Hindlimb muscle (tissue), 1 donor: ENCODE data around the gene SLX4IP. TPM values are rescaled to one million over a fixed set of nuclear protein-coding genes. Genes with fewer than 3 reads are reported as not detected.

Source experiments
- DNase-seq: peaks from one replicate; pipeline ENCODE4 v3.0.0-alpha.2; 2013
- polyA plus RNA-seq: library from polyadenylated mRNA; unstranded; fragments of 120-200 nt; gene quantifications from one replicate; pipeline ENCODE4 v1.2.1, GENCODE V29; 2013; ENCODE audit not compliant: insufficient read length

Gene SLX4IP
- polyA plus RNA-seq, 1 donor: 4.9 TPM

DNA sequence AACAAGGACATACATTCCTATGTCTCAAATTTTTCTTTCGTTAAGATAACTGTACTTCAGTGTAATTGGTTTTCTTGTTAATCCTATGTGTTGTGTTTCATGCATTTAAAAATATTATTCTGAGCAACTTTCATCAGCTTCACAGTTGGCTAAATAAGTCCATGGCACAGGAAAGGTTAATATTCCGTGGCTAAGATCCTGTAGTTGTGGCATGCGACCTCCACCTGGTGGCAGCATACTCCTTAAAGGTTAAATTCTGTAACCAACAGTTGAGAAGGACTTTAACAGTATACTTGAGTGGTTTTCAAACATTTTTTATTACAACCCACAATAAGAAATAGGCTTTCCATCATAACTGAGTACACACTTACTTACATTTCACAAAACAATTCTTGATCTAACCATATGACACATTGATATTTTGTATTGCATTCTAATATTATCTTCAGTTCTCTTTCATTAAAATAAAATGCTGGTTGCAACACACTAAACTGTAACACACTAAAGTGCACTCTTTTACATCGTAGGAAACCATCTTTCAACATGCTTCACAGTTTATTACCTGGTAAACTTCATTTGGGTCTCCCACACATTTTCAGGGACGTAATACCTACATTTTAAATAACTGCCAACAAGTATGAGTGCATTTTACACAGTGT, 118.3 kb downstream of the SLX4IP start:
- peak; percentile 62 for DNase-seq

DNA sequence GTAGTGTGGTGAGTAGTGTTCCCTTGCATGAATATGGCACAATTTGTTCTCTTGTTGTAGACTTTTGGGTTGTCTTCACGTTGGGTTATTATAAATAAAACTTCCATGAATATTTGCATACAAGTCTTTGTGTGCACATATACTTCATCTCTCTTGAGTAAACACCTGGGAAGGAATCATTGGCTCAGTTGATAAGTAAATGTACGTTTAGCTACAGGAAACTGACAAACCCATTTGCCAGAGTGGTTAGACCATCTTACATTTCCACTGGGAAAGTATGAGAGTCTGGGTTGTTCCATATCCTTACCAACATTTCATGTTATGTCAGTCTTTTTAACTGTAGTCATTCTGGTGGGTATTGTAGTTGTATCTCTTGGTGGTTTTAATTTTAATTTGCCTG, 119.2 kb downstream of the SLX4IP start:
- no peak for DNase-seq

DNA sequence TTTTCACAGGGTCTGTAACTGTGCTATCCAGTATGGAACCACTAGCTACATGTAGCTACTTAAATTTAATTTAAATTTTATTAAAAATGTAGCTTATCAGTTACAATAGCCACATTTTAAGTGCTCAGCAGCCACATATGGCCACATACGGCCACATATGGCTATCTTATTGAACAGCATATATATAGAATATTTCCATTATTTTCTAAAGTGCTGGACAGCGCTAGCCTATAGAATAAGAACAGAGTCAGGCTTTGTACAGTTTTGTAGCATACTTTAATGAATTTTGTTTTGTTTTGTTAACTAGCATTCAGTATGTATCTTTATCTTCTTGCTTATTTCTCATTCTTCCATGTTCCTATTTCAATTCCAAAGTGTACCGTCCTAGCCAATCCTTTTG, 120.3 kb downstream of the SLX4IP start:
- DNase-seq: no peak

DNA sequence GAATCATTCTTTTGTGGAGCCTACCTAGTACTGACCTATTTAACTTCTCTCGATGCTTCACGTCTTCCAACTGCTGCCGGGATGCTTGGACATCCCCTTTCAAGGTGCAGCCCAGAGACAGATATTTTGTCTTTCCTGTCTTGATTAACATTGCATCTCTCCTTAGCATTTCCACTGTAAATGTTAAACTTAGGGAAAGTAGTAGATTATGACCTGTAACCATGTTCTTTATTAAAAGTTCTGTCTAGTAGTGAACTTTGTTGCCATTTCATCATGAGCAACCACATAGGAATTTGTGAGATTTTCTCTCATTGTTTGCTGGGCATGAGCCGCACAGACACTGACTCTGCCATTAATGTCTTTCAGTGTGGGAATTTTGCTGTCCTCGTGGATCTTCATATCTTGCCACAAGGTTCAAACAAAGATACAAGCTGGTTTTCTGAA, 120.8 kb downstream of the SLX4IP start:
- DNase-seq: no peak

DNA sequence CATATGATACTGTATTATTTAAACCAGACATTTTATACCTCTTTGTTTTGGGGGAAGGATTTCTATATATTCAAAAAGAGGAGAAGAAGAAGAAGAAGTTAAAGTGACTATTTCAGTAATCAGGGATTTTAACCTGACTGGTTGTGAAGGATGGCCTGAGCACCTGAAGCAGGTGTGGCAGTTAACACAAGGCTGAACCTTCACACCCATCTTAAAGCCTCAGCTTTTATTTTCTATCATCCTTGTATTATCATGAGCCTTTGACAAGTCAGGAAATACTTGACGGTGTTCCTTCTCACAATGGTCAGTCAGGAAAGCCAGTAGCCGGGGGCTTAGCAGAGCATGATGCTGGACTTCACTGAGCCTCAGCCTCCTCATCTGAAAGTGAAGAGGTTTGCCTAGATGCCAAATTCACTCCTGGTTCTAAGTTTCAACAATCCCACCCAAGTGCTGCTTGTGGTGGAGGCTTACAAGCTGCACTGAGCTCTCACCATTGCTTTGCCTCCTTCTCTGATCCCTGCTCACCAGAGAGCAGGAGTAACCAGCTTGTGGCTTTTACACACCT, 121.5 kb downstream of the SLX4IP start:
- DNase-seq: no peak

DNA sequence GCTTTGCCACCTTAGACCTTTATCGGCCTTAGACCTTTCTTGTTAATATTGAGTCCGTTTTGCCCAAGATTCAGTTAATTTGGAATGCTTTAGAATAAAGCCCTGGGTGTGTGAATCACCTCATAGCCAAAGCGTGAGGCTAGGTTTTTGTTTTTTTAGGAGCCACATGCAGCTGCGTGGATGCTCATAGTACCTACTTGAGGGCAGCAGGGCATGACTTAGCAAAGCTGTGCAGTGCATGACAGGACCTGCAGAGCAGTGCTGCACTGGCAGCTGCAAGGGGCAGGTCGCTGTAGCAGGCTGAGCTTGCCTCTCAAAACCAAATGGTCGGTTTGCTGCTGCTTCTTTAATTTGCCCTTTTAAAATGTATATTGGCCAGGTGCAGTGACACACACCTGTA, 122.6 kb downstream of the SLX4IP start:
- no peak for DNase-seq

DNA sequence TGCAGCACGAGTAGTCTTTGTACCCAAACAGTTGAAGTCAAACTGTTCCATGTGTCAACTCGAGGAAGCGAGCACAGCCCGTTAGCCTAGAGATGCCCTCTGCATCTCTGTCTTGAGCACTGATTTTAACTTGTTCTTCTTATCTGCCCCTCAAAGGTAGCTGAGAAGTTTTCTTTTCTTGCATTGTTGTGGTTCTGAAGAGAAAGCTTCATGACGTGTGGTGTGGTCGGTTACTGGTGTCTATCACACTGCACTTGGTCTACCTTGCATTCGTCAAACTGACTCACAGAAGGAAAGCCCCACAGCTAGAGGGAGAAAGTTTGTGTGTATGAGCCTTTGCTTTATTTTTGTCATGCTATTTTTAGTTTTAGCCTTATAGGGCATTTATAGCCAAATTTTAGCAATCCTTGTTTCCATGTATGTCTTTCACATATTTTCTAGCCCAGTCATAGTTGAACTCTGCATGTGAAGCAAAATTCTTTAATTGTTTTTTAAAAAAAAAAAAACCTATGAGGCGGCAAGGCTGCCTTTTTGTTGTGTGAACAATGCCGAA, 123.6 kb downstream of the SLX4IP start:
- DNase-seq: no peak

DNA sequence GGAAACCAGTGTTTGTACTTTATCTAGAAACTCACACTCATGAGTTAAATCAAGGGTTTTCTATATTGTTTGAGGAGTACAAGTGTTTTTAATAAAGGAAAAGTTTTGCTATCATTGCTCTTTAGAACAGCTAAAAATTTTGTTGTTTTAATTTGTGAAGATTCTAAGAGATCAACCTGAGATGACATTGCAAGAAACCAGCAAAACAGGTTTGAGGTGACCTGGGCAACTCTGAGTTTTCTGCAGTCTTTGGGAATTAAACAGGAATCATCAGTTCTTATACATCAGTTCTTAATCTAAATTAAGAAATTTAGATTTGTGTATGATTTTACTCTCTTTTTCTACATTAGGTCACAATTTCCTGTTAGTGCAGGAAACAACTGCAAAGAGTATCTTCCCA, 124.2 kb downstream of the SLX4IP start:
- no peak for DNase-seq

DNA sequence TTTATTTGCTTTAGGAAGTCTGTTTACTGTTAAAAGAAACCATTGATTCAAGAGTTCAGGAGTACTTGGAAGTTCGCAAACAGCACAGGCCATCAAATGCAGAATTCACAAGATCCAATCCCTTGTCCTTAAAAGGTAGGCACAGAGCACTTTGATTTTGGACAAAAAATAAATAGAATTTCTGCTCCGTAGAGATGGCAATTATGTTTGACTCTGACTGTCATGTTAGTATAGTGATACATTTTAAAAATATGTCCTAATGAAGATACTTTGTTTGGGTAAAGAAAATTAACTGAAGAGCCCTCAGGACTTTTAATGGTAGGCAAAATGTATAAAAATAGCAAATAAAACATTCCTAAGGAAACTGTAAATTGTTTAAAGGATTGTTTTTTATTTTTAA, 125.6 kb downstream of the SLX4IP start:
- DNase-seq: no peak

DNA sequence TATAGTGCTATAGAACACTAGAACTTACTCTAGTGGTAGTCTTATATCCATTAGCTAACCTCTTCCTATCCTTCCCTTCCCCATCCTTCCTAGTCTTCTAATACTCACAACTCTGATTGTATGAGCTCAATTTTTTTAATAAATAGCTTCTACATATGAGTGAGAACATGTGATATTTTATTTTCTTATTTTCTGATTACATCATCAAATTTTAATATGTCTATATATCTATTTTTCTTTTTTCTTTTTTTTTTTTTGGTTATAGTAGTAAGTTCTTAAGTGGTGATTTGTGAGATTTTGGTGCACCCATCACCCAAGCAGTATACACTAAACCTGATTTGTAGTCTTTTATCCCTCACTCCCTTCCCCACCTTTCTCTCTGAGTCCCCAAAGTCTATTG, 126.2 kb downstream of the SLX4IP start:
- DNase-seq: no peak

DNA sequence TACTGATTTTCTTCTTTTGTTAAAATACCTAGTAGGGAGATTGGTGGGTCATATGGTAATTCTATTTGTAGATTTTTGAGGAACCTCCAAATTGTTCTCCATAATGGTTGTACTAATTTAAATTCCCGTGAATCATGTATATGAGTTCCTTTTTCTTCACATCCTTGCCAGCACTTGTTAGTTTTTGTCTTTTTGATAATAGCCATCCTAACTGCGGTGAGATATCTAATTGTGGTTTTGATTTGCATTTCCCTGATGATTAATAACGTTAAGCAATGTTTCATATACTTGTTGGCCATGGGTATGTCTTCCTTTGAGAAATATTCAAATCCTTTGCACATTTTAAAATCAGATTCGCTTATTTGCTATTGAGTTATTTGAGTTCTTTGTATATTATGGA, 127.8 kb downstream of the SLX4IP start:
- DNase-seq: no peak

DNA sequence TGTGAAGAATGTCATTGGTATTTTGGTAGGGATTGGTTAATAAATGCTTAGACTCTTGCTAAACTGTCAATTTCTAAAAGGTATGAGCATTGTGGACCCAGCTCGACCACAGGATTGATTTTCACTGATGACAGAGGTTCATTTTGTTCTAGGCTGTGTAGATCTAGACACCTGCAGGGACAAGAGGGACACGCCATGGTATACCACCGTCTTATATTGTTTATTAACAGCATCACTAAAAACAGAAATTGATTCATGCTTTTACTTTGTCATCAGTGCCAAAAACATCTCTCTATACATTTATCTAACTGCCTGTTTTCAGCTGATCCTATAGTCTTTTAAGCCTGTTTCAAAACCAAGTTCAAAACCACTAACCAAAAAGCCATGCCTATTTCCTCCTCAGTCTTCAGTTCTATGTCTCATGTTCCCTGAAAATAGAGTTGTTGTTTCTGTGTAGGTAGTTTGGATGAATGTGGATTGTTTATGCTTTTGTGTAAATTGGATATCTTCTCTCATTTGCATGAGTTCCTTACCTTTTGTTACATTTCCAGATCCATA, 128.9 kb downstream of the SLX4IP start:
- DNase-seq: no peak

DNA sequence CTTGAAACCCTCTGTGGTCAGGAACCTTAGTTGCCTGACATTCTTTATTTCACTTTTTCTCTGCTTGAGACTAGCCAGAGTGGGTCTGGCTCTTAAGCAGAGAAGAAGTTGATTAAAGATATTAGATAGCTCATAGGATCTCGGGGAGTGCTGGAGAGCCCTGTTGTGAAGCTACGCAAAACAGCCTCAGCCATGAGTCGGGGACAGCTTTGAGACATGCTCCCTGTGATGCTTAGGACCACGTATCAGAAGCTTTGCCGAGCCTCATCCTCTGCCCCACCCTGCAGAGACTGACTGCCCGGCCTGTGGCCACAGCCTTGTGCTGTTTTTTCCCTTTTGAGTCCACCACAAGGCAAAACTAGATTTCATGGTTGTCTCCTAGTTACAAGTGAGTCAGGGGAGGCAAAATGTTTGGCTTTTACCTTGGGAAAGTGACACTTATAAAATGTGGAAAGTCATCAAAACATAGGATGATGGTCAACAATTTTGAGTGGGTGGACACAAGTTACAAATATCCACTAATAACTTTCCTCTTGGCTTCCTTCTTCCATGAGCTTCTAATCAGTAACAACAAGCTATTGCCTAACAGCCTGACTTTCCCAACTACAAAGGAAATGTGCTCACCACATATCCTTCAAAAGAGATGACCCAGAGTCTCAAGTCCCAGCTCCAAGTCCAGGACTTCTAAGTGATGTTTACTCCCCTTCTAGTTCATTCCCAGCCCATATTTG, 130.3 kb downstream of the SLX4IP start:
- no peak for DNase-seq

DNA sequence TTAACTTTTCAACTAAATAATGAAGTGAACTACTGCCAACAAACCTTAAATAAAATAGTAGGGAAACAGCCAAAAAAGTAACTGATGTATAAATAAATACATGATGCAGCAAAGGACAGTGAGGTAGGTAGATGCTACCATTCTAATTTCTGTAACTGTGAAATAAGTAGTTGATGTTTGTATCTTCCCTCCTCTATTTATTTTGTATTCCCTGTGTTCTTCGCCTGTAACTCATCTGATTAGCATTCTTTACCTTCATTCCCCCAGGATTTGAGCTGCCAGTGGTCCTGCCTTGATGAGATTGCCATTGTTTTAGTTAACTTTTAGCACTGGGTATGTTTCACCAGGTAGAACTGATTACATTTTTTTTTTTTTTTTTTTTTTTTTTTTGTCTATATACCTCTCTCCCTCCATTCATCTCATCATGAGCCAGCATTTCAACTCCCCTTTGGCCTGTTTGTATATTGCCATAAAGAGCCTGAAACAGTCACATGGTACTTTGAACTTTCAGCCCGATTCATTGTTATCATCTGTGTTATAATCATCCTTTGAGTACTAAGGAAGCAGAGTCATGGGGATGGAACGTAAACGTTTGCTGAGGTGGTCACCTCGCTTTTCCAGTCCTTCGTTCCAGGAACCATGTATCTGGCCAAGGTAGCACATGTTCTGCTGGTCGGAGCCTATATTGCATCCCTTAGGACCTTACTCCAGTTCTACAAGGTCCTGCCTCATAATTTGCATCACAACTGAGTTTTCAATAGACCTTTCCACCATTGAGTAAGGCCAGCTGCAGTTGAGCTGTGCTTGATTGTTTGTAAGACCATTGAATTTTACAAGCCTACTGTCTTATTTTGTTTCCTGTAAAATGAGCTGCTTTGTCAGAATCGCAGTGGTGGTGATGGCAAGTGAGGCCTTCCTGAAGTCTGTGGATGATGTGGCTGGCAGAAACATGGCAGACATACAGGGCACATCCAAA, 131.1 kb downstream of the SLX4IP start:
- DNase-seq: no peak

DNA sequence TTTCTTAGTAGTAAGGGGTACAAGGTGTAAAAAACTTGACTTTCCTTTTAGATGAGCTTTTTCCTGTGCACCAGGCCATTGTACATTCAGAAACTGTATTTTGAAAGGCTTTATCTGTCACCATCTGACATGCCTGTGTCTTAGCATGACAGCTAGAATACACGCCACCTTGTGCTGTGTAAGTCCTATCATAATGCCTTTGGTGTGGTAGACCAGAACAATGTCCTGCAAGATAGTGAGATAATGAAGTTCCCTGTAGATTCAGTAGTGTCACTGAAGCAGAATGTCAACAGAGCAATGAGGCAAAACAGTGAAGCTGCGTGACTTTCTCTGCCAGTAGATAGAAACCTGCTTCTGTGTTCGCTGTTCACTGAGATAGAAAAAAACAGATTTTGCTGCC, 132.9 kb downstream of the SLX4IP start:
- DNase-seq: no peak

DNA sequence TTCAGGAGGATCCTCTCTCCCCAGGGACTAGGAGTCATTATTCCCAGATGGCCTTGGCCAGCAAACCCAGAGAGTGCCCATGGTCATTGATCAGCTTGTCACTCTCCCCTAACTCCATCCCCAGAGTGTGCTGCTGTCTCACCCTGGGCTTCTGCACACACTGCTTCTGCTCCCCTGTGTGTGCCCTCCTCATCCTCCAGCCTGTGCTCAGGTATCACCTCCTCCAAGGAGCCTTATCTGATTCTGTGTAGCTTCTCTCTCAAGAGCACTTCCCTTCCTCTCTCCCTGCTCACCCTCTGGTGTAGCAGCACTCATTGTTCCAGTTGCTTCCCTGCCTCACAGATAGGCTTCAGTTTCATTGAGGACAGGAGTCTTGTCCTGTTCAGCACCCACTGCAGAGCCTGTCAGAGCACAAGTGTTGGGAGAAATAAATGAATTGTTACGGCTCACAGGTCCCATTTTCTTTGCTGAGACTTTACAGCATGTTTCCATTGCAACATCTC, 136.3 kb downstream of the SLX4IP start:
- no peak for DNase-seq

DNA sequence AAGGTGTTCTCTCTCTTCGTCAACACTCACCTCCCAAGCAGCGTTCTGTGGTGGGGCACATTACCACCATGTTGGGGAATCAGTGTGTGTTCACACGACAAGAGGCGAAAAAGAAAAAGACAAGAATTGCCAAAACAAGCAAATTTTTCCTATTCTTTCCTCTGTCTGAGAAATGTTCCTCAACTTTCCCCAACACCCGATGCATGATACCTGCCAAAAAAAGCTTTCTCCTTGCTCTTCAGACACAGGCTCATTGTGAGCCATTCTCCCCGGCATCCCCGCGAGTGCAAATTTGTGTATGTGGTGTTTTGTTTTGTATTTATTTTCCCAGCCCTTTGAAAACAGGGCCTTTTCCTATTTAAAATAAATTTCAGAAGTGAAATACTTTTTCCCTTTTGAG, 137.7 kb downstream of the SLX4IP start:
- no peak for DNase-seq

DNA sequence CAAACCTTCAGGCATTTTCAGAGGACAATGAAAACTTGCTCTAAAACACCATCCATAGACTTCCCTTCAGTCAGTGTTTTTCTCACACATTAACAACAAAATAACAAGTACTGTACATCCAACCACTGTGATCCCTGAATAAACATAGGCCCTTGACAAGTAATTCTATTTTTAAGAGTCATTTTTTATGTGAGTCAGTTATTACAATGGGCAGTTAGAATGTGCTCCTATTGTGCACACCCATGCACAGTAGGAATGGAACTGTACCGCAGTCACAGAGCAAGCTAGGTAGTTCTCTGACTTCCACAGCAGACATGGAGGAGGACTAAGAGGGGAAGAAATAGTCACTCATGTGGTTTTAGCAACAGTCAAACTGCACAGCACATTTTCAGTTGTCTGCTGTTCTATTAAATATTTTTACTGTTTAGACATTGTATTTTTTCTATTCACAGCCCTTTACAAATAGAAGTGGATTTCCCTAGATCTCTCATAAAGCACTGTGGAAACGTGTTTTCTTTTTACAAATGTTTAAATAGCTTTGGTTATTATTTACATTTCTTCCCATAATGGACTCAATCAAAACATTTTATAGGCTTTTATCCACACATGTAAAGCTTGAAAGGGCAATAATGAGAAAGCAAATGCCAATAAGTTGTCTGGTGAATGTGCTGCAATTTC, 138.3 kb downstream of the SLX4IP start:
- no peak for DNase-seq

DNA sequence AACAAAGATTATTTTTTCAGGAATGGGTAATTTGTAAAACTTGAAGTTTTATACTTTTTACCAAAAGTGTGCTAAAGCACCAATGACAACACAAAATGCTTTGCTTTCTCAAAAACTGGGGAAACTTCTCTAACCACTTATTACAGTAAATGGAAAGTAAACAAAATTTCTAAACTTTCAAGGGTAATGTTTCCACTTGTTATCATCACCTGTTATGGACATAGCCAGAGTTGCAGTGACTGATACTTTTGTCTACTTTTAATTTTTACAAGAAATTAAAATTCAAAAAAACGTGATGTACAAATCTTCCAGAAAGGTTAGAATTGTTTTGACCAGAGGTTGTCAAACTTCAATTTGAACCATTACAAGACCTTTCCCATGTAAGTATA, 138.8 kb downstream of the SLX4IP start:
- no peak for DNase-seq

DNA sequence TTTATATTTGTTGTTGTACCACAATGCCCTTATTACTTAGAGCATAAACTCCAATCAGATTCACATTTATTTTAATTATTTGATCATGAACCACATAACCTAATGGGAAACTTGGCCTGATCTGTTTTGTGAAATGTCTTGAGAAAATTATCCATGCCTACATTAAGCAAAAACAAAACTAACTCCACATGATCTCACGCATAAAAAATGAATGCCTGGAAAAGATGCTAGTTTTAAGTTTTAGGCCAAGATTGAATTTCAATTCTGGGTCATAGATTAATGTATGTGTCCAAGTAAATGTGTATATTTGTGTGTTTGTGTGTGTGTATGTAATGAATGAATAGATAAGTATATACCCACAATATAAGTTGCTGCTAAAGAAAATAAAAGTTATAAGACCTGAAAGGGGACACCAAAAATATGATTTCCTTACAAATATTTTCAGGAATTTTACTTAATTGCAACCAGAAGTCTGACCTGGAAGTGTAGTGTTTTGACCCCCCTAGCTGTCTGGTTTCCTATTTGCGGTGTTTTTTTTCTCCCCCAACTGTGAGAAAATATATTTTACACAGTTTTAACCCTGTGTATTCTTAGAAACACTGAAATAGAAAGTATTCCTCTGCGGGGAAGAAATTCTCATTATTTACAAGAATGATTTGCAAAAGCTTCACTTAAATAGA, 141.4 kb downstream of the SLX4IP start:
- no peak for DNase-seq

DNA sequence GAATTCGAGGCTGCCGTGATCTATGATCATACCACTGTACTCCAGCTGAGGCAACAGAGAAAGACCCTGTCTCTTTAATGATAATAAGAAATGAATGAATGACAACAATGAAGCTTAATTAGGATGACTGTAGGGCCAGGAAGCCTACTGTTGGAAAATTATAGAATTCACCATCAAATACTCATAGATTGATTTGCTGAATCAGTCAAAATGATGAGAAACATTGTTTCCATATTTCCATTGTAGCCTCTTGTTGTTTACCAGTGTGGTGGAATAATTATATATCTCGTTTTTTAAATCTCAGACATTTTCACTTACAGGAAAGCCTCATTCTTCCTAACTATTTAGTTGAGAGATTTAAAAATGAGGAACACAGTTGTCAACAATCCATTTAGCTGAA, 142.5 kb downstream of the SLX4IP start:
- no peak for DNase-seq
